Suppressor macrophage (primary cell): ENCODE measurements around the gene EGLN1.
A peak's percentile ranks its signal among the peaks of the same experiment; 100 is the strongest.

ENCODE experiments used
- DNase-seq, 4 experiments: peaks; one replicate each; pipeline ENCODE4 v3.0.0-alpha.2; 2020 to 2022

The EGLN1 gene

GRCh38 chr1:231324660-231325059 lies 97.4 kb downstream of the EGLN1 start:
- DNase-seq: no peak

- no peak for DNase-seq
These were observed 99.1 kb downstream of the EGLN1 start for GRCh38 chr1:231322880-231323530.

GRCh38 chr1:231319080-231319479 lies 103.0 kb downstream of the EGLN1 start:
- DNase-seq: no peak

GRCh38 chr1:231318568-231318967 lies 103.5 kb downstream of the EGLN1 start:
- DNase-seq: no peak

- no peak for DNase-seq
These were observed 104.1 kb downstream of the EGLN1 start for GRCh38 chr1:231318015-231318355.

GRCh38 chr1:231317306-231318014 lies 104.6 kb downstream of the EGLN1 start:
- DNase-seq: no peak

- peak; percentile 49 to 76 (median 60) for DNase-seq
These were observed 106.2 kb downstream of the EGLN1 start for GRCh38 chr1:231315887-231316286.
